HG02981 (cell line): ENCODE measurements around the gene PTGIR.
A peak's percentile ranks its signal among the peaks of the same experiment; 100 is the strongest.

Source experiments
- ATAC-seq: cut with Tn5 transposase; IDR thresholded peaks from one replicate; pipeline ENCODE4 v1.9.1; 2021; ENCODE audit warnings: mild to moderate bottlenecking, moderate library complexity; ENCODE audit not compliant: unreplicated experiment

The PTGIR gene

DNA sequence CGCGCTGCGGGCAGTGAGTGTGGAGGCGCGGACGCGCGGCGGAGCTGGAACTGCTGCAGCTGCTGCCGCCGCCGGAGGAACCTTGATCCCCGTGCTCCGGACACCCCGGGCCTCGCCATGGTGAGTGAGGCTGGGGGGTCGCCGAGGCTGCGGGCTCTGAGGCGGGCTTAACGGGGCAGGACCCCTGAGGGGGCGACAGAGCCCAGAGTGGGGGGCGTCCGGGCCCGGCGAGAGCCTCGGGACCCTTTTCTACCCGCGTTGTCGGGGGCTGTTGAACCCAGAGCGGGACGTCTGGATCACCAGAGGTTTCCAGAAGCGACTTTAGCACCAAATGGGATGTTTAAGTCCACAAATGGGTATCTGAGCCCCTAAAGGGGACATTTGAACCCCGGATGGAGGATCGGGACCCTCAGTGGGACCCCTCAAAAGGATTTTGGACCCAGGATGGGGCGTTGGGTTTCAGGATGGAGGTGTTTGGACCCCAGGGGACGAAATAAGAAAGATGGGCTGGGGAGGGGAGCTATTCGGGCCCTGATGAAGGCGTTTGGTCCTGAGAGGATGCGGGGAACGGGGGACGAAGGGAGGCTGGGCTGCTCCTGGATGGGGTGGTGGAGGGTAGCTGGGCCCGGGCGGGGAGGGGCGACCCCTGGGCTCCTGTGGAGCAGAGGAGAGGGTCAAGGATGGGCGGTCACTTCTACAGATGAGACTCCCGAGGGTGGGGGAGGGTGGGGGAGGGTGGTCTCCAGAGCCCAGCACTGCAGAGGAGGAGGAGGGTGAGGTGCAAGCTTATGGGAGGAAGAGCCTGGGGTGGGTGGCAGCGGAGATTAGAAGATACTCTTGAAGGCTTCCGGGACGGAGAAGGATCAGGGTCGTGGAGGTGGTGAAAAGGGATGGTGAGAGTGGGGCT lies 23.3 kb downstream of the PTGIR start, which contains the start of gene CALM3:
TSS of gene CALM3 (plus strand) at position 13 of the 907 bp plus-strand sequence. CDS start at position 118, 105 bp downstream.
- no peak for ATAC-seq

DNA sequence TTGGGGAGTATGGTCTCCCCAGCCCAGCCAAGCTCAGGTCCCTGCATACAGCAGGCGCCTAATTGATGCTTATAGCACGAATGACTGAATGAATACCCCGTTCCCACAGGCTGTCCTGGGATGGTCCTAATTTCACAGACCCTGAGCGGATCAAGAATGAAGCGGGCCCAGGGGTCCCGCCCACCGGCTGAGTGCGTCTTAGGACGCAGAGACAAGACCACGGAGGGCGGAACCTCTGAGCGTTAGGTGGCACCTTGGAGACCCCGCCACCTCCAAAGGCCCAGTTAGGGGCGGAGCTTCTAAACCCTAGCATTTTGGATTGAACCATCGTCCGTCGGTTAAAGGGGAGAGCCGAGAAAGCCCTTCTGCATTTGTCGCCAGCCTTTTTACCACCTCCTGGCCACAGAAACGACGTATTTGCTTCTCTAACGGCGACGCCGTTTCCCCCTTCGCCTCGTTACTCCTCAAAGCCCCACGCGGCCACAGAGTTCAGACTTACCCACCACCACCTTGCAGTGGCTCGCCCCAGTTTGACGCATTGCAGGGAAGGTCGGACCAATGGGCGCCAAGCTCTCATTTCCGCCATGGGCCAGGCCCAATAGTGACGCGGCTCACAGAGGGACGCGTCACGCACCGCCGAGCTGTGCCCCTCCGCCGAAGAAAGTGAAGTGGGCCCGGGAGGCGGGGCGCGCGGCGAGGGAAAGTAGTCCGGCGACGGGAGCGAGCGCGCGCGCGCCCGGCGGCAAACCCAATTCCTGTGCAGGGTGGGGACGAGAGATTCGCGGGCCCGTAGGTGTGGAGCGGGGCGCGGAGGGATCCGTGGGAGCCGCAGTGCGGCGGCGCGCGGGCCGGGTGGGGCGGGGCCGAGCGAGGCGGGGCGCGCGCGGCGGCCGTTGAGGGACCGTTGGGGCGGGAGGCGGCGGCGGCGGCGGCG lies 24.2 kb downstream of the PTGIR start:
- ATAC-seq: peak; percentile 79

GRCh38 chr19:46599716-46600373 lies 25.0 kb downstream of the PTGIR start:
- no peak for ATAC-seq

DNA sequence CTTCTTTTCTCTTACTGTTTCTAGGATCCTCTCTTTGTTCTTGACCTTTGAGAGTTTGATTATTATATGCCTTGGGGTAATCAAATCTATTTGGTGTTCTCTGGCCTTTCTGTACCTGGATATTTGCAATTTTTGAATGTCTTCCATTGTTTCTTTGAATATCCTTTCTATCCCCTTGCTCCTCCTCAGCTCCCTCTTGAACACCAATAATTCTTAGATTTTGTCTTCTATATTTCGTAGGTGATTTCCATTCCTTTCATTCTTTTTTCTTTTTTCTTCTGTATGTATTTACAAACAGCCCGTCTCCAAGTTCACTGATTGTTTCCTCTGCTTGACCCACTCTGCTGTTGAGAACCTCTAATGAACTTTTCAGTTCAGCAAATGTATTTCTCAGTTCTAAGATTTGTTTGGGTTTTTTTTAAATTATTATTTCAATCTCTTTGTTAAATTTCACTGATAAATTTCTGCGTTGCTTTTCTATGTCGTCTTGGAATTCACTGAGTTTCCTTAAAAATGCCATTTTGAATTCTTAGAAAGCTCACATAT lies 26.4 kb downstream of the PTGIR start:
- ATAC-seq: no peak

- ATAC-seq: no peak
Observed at GRCh38 chr19:46596008-46596407, 28.9 kb downstream of the PTGIR start.

GRCh38 chr19:46591870-46592269 lies 33.0 kb downstream of the PTGIR start:
- no peak for ATAC-seq

- no peak for ATAC-seq
Observed at GRCh38 chr19:46591254-46591653, 33.6 kb downstream of the PTGIR start.

GRCh38 chr19:46587861-46588260 lies 37.0 kb downstream of the PTGIR start:
- ATAC-seq: no peak

DNA sequence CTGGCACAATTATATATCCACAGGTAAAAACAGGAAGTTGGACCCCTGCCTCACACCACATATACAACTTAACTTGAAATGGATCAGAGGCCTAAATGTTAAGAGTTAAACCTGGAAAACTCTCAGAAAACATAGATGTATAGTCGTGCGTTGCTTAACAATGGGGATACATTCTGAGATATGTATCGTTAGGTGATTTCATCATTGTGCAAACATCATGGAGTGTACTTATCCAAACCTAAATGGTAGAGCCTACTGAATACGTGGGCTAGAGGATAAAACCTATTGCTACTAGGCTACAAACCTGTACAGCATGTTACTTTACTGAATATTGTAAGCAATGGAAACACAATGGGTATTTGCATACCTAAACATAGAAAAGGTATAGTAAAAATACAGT lies 38.6 kb downstream of the PTGIR start:
- no peak for ATAC-seq

- ATAC-seq: no peak
Observed at GRCh38 chr19:46585539-46585938, 39.4 kb downstream of the PTGIR start.

DNA sequence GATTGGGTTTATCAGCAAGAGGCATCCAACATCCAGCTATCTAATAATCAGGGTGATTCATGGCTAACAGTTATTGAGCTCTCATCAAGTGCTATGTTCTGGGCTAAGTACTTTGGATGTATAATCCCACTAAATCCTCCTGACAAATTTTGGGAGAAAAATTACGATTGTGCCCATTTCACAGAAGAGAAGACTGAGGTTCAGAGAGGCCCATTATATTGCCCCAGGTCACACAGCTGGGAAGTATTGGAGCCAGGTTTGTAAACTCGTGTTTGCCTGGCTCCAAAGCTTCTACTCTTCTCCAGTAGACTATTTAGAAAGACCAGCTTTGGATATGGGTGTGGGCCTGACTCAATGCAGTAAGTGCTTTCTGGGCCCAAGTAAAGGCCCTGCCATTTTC lies 44.6 kb downstream of the PTGIR start:
- ATAC-seq: no peak

DNA sequence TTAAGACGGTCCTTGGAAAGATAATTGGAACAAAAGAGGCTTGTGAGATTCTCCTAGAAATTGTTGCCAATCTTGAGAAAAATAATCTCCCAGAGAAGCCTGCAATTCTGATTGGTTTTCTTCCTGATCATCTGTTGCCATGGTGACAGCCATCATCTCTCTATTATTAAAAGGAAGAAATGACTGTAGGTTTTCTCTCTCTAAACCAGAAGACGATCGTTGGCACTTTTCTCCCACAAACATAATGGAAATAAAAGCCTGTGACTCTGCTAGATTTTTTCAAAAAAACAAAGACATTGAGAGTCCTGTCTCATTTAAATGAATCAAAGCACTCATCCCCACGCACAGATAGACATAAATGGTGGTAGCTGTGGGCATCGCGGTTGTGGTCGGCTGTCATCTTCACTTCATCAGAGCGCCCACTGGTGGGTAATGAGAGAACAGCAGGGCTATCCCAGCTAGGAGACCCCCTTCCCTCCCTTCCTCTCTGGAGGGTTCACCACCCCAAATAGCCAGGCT lies 45.5 kb downstream of the PTGIR start:
- no peak for ATAC-seq

DNA sequence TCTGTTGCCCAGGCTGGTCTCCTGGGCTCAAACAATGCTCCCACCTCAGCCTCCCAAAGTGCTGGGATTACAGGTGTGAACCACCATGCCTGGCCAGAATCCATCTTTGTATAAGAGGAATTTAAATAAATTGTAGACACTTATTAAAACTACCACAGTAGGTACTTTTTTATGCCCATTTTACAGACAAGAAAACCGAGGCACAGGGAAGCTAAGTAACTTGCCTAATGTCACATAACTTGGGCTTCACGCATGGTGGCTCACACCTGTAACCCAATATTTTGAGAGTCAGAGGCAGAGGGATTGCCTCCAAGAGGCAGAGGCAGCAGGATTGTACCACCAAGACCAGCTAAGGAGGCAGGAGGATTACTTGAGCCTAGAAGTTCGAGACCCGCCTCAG lies 46.4 kb downstream of the PTGIR start:
- ATAC-seq: no peak

DNA sequence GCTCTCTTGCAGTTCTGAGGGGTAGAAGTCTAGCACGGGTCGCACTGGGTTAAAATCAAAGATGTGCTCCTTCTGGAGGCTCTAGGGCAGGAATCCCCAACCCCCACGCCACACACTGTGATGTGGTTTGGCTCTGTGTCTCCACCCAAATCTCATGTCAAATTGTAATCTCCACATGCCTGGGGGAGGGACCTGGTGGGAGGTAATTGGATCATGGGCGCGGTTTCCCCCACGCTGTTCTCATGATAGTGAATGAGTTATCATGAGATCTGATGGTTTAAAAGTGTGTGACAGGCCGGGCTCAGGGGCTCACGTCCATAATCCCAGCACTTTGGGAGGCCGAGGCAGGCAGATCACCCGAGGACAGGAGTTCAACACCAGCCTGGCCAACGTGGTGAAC lies 50.4 kb downstream of the PTGIR start:
- ATAC-seq: no peak

DNA sequence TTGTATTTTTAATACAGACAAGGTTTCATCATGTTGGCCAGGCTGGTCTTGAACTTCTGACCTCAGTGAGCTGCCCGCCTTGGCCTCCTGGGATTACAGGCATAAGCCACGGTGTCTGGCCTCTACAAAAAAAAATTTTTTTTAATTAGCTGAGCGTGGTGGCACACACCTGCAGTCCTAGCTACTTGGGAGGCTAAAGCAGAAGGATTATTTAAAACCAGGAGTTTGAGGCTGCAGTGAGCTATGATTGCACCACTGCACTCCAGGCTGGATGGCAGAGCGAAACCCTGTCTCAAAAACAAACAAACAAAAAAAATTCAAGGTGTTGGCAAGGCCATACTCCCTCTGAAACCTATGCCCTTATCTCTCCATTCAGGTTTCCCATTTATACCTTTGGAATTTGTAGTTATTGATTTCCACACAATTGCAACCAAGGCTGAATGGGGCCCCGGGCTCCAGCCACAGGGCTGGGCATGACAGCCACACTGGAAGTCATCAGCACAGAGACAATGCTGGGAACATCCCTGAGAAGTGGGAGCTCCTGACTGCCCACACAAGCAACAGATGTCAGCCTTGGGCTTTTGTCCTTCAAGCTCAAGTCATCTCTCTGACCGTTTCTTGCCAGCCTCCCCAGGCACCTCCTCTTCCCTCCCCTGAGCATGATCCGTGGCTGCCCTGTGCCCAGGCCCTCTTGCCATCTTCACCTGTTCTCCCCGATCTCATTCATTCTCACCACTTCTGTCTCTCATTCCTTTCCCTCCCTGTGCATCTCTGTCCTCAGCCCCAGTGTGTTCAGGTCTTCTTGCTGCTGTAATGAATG lies 51.0 kb downstream of the PTGIR start:
- ATAC-seq: no peak

- no peak for ATAC-seq
Observed at GRCh38 chr19:46571495-46571894, 53.4 kb downstream of the PTGIR start.
